Measurements from ENCODE around the gene TRIM6.
A peak's percentile ranks its signal among the peaks of the same experiment; 100 is the strongest.

TRIM6 gene

DNA sequence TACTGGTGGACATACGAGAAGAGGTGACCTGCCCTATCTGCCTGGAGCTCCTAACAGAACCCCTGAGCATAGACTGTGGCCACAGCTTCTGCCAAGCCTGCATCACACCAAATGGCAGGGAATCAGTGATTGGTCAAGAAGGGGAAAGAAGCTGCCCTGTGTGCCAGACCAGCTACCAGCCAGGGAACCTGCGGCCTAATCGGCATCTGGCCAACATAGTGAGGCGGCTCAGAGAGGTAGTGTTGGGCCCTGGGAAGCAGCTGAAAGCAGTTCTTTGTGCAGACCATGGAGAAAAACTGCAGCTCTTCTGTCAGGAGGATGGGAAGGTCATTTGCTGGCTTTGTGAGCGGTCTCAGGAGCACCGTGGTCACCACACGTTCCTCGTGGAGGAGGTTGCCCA is 6.9 kb downstream of the TRIM6 start:
- no peak overlapping the region for H3K4me2 ChIP-seq (ENCODE audit: low read length)
- no peaks in the 10 kb centered on the region for H3K27me3 ChIP-seq (ENCODE audit: control insufficient read depth, insufficient read depth, low read length)
- no peak overlapping the region for H3K9ac ChIP-seq
- no peak overlapping the region for H3K27ac ChIP-seq
- H3K4me3 ChIP-seq (ENCODE audit: low read depth, low read length): no peak overlapping the region
- peak overlapping the region; percentile 33 for H2AFZ ChIP-seq
- H3K4me1 ChIP-seq: no peaks in the 10 kb centered on the region
- TF ChIP-seq, protein P1, sequence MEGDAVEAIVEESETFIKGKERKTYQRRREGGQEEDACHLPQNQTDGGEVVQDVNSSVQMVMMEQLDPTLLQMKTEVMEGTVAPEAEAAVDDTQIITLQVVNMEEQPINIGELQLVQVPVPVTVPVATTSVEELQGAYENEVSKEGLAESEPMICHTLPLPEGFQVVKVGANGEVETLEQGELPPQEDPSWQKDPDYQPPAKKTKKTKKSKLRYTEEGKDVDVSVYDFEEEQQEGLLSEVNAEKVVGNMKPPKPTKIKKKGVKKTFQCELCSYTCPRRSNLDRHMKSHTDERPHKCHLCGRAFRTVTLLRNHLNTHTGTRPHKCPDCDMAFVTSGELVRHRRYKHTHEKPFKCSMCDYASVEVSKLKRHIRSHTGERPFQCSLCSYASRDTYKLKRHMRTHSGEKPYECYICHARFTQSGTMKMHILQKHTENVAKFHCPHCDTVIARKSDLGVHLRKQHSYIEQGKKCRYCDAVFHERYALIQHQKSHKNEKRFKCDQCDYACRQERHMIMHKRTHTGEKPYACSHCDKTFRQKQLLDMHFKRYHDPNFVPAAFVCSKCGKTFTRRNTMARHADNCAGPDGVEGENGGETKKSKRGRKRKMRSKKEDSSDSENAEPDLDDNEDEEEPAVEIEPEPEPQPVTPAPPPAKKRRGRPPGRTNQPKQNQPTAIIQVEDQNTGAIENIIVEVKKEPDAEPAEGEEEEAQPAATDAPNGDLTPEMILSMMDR (IDR thresholded peaks at IDR 0.05): no peak
- H3K79me2 ChIP-seq: no peaks in the 10 kb centered on the region
- H3K9me3 ChIP-seq (ENCODE audit: control insufficient read depth, low read length): no peaks in the 10 kb centered on the region
- H3K36me3 ChIP-seq (ENCODE audit: control insufficient read depth, insufficient read depth, low read length): no peaks in the 10 kb centered on the region

DNA sequence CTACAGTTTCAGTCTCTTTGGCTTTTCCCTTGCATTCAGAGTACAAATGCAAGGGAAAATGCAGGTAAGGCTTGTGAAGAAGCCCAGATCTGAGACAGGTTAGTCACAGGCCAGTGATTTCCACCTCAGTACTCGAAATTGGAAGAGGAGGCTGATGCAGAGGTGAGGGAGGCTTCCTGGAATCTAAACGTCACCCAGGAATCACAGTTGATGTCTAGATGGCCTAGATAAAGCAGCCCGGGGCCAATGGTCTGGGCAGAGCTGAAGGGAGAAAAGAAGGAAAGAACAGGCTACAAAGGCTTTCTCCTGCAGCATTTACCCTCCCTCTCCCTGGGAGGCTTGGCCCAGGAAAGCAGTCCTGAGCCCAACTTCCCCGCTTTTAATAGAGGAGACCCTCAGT is 8.5 kb downstream of the TRIM6 start:
- no peak overlapping the region for H3K4me3 ChIP-seq (ENCODE audit: low read depth, low read length)
- no peaks in the 10 kb centered on the region for H3K9me3 ChIP-seq (ENCODE audit: control insufficient read depth, low read length)
- H3K4me1 ChIP-seq: no peaks in the 10 kb centered on the region
- no peak overlapping the region for H3K9ac ChIP-seq
- H3K27ac ChIP-seq: no peak overlapping the region
- no peak overlapping the region for H2AFZ ChIP-seq
- H3K27me3 ChIP-seq (ENCODE audit: control insufficient read depth, insufficient read depth, low read length): no peaks in the 10 kb centered on the region
- no peaks in the 10 kb centered on the region for H3K36me3 ChIP-seq (ENCODE audit: control insufficient read depth, insufficient read depth, low read length)
- no peaks in the 10 kb centered on the region for H3K79me2 ChIP-seq
- no peak overlapping the region for H3K4me2 ChIP-seq (ENCODE audit: low read length)
- TF ChIP-seq, protein P1 (IDR thresholded peaks at IDR 0.05): no peak

DNA sequence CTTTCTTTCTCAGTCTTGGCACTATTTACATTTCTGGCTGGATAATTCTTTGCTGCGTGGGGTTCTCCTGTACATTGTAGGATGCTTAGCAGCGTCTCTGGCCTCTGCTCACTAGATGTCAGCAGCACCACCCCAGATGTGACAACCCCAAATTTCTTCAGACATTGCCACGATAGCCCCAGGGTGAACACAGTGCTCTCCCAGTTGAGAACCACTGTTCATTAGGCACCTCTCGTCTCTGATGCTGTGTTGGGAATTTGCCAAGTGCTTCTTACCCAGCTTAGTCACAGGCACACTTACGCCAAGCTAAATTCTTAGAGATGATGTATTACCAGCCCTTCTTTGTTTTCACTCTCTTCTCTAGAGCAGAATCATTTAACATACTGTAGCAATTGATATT is 9.4 kb downstream of the TRIM6 start:
- no peak overlapping the region for H3K4me3 ChIP-seq (ENCODE audit: low read depth, low read length)
- no peaks in the 10 kb centered on the region for H3K79me2 ChIP-seq
- no peak overlapping the region for H3K4me2 ChIP-seq (ENCODE audit: low read length)
- no peak overlapping the region for H3K9ac ChIP-seq
- TF ChIP-seq, protein P1 (IDR thresholded peaks at IDR 0.05): no peak
- H3K27ac ChIP-seq: no peak overlapping the region
- no peaks in the 10 kb centered on the region for H3K4me1 ChIP-seq
- no peaks in the 10 kb centered on the region for H3K27me3 ChIP-seq (ENCODE audit: control insufficient read depth, insufficient read depth, low read length)
- no peaks in the 10 kb centered on the region for H3K9me3 ChIP-seq (ENCODE audit: control insufficient read depth, low read length)
- H3K36me3 ChIP-seq (ENCODE audit: control insufficient read depth, insufficient read depth, low read length): no peaks in the 10 kb centered on the region
- H2AFZ ChIP-seq: no peak overlapping the region

DNA sequence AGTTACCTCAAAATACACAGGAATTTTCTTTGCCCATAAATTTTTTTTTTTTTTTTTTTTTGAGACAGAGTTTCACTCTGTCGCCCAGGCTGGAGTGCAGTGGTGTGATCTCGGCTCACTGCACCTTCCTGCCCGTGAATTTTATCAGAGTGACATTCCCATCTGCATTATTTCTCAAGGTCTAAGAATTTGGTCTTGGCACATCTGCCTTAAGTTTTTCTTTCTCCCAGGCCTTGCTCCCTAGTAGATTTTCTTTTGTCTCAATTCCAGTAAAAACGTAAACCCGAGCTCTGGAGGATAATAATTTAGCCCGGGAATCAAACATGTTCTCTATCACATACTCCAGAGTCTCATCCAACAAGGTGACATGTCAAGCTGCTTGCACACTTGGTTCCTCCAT is 12.4 kb downstream of the TRIM6 start:
- H3K9ac ChIP-seq: no peak overlapping the region
- H3K27me3 ChIP-seq (ENCODE audit: control insufficient read depth, insufficient read depth, low read length): no peaks in the 10 kb centered on the region
- H2AFZ ChIP-seq: no peak overlapping the region
- no peaks in the 10 kb centered on the region for H3K79me2 ChIP-seq
- H3K4me3 ChIP-seq (ENCODE audit: low read depth, low read length): no peak overlapping the region
- H3K36me3 ChIP-seq (ENCODE audit: control insufficient read depth, insufficient read depth, low read length): no peaks in the 10 kb centered on the region
- H3K9me3 ChIP-seq (ENCODE audit: control insufficient read depth, low read length): no peaks in the 10 kb centered on the region
- no peak overlapping the region for H3K4me2 ChIP-seq (ENCODE audit: low read length)
- TF ChIP-seq, protein P1 (IDR thresholded peaks at IDR 0.05): no peak
- no peak overlapping the region for H3K27ac ChIP-seq
- no peaks in the 10 kb centered on the region for H3K4me1 ChIP-seq

DNA sequence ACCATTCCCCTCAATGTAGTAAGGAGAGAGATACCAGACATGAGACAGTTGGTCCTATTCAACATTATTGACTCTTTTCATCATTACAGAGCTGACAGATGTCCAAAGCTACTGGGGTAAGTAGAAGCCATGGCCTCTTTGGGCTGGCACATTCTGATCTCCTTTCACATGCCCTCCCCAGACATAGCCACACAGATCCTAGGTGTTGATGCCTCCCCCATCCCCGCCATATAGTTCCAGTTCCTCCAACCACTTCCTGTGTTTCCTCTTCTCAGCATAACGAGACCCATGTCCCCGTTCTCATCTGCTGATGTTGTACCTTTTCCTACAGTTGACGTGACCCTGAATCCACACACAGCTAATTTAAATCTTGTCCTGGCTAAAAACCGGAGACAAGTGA is 14.0 kb downstream of the TRIM6 start:
- Histone ChIP-seq H3K27ac (no peak overlapping the region), H3K9ac (no peak overlapping the region), H3K4me3 (ENCODE audit: low read depth, low read length) (no peak overlapping the region), H3K4me2 (ENCODE audit: low read length) (no peak overlapping the region), H3K36me3 (ENCODE audit: control insufficient read depth, insufficient read depth, low read length) (no peaks in the 10 kb centered on the region), H3K9me3 (ENCODE audit: control insufficient read depth, low read length) (no peaks in the 10 kb centered on the region), H3K79me2 (no peaks in the 10 kb centered on the region), H2AFZ (no peak overlapping the region), H3K27me3 (ENCODE audit: control insufficient read depth, insufficient read depth, low read length) (no peaks in the 10 kb centered on the region), H3K4me1 (no peaks in the 10 kb centered on the region)
- TF ChIP-seq, protein P1 (IDR thresholded peaks at IDR 0.05): no peak

Measured in parathyroid adenoma (tissue), 2 donors.